Spinal cord (tissue), 10 donors: ENCODE measurements around the gene NPM1. TPM values are rescaled to one million over a fixed set of nuclear protein-coding genes. Genes with fewer than 3 reads are reported as not detected.

ENCODE experiments used
- DNase-seq, 6 donors: peaks; one replicate each; pipeline versions ENCODE4 v3.0.0 to v3.0.0-alpha.2; 2013 to 2015; ENCODE audit warnings: low spot score in 6 of 6, low read depth in 4 of 6
- H3K27ac ChIP-seq: one replicate; pipeline ENCODE4 v1.5.1; 2013; ENCODE audit warnings: low read depth, low read length, control low read depth
- H3K27me3 ChIP-seq: one replicate; pipeline ENCODE4 v1.6.1; 2013; ENCODE audit warnings: low read length; ENCODE audit not compliant: control insufficient read depth, insufficient read depth
- H3K36me3 ChIP-seq: one replicate; pipeline ENCODE4 v1.6.1; 2013; ENCODE audit warnings: low read length; ENCODE audit not compliant: control insufficient read depth, insufficient read depth
- H3K4me1 ChIP-seq: one replicate; pipeline ENCODE4 v1.6.1; 2013; ENCODE audit warnings: low read length; ENCODE audit not compliant: control insufficient read depth, insufficient read depth
- H3K4me3 ChIP-seq: one replicate; pipeline ENCODE4 v1.5.1; 2013; ENCODE audit warnings: low read depth, low read length, control low read depth
- H3K9me3 ChIP-seq: one replicate; pipeline ENCODE4 v1.6.1; 2013; ENCODE audit warnings: low read length; ENCODE audit not compliant: control insufficient read depth, insufficient read depth
- WGBS: methylation state at CpG from one replicate; pipeline ENCODE4 v1.1.5; 2013; ENCODE audit warnings: missing lambda C conversion rate; ENCODE audit not compliant: insufficient coverage; 5-methylcytosine and 5-hydroxymethylcytosine counted together
- polyA plus RNA-seq, 2 donors: library from polyadenylated mRNA; unstranded; fragments of 120-200 nt; gene quantifications; one replicate each; pipeline ENCODE4 v1.2.1, GENCODE V29; 2013; ENCODE audit not compliant: insufficient read length in 2 of 2
- total RNA-seq, 2 donors: library from RNA; depleted of rRNA in 1 of 2; stranded (reverse); fragments of 120-200 nt in 1 of 2; fragments of >200 nt in 1 of 2; gene quantifications; one replicate each; pipeline versions ENCODE4 v1.2.3 to v1.2.4, GENCODE V29; 2013 to 2014
- donor health status: healthy.

The NPM1 gene
- total and polyA plus RNA-seq, 4 donors: 547 to 1,593 (median 729) TPM

- Histone ChIP-seq H3K27me3 (peaks cover 4% of the 10 kb centered on the region), H3K4me3 (no peak overlapping the region), H3K9me3 (no peaks in the 10 kb centered on the region), H3K36me3 (no peaks in the 10 kb centered on the region), H3K4me1 (peaks cover 17% of the 10 kb centered on the region), H3K27ac (no peak overlapping the region)
- no peak for DNase-seq
- WGBS: 90% methylated on average over 7 of the region's 14 CpGs
Observed at GRCh38 chr5:171425596-171426244, 38.1 kb downstream of the NPM1 start.

DNA sequence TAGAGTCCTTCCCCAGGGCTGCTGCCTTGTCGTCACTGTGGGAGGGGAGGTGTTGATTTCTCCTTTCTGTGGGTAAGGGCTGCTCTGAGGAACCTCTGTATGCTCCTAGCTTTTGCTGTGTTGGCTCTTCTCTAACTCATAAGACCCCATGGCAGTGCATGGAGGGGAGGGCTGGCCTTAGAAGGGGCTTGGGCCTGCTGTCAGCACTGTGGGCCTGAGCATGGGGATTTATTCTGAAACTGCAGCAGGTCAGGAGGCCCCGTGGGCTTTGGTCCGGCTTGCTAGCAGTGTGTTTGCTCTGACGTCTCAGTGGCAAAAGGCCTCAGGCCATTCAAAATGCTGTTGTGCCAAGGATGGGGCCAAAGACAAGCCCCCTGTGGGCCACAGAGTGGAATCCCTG lies 38.6 kb downstream of the NPM1 start:
- Histone ChIP-seq H3K4me1 (peaks cover 12% of the 10 kb centered on the region), H3K36me3 (no peaks in the 10 kb centered on the region), H3K27ac (no peak overlapping the region), H3K27me3 (peaks cover 4% of the 10 kb centered on the region), H3K9me3 (no peaks in the 10 kb centered on the region), H3K4me3 (no peak overlapping the region)
- 74% methylated on average over 3 of the region's 4 CpGs for WGBS
- no peak for DNase-seq

DNA sequence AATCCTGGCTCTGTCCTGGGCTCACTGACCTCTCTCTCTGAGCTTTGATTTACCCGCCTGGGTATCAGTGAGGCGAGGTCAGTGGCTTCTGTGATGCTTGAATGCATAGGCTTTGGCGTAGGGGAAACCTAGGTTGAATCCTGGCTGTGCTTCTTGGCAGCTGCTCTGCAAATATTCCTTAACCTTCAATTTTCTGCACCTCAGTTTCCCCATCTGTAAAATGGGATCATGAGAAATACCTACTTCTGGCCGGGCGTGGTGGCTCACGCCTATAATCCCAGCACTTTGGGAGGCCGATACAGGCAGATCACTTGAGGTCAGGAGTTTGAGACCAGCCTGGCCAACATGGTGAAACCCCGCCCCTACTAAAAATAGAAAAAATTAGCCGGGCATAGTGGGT lies 39.0 kb downstream of the NPM1 start:
- 95% methylated on average over 6 of the region's 9 CpGs for WGBS
- Histone ChIP-seq H3K4me1 (peaks cover 8% of the 10 kb centered on the region), H3K4me3 (no peak overlapping the region), H3K9me3 (no peaks in the 10 kb centered on the region), H3K36me3 (no peaks in the 10 kb centered on the region), H3K27ac (no peak overlapping the region), H3K27me3 (peaks cover 2% of the 10 kb centered on the region)
- no peak for DNase-seq

- Histone ChIP-seq H3K4me1 (peaks cover 3% of the 10 kb centered on the region), H3K27me3 (no peaks in the 10 kb centered on the region), H3K36me3 (no peaks in the 10 kb centered on the region), H3K9me3 (no peaks in the 10 kb centered on the region), H3K27ac (no peak overlapping the region), H3K4me3 (no peak overlapping the region)
- no peak for DNase-seq
- WGBS: 84% methylated on average over 16 of the region's 20 CpGs
Observed at GRCh38 chr5:171427318-171428167, 39.9 kb downstream of the NPM1 start.

GRCh38 chr5:171428168-171428696 lies 40.6 kb downstream of the NPM1 start:
- H3K27me3 ChIP-seq: no peaks in the 10 kb centered on the region
- H3K4me1 ChIP-seq: peaks cover 2% of the 10 kb centered on the region
- no peak for DNase-seq
- 93% methylated on average over 8 of the region's 9 CpGs for WGBS
- no peaks in the 10 kb centered on the region for H3K9me3 ChIP-seq
- no peak overlapping the region for H3K4me3 ChIP-seq
- no peak overlapping the region for H3K27ac ChIP-seq
- no peaks in the 10 kb centered on the region for H3K36me3 ChIP-seq

GRCh38 chr5:171428809-171429542 lies 41.3 kb downstream of the NPM1 start:
- DNase-seq: no peak
- WGBS: 90% methylated on average over 13 of the region's 16 CpGs
- no peak overlapping the region for H3K4me3 ChIP-seq

DNA sequence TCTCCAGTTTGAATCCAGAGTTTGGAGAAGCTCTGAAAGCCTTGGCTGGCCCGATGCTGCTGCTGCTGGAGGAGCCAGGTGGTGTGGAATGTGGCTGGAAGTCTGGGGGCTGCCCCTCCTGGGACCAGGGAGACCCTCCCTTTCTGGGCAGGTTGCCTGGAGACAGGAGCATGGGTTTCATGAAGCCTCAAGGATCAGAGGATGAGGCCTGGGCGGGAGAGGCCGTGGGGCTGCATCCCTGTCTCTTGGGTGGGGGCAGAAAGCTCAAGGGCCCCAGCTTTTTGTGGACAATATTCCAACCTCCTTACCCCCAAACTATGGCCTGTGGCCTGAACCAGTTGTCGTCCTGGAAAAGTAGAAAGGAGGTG lies 41.9 kb downstream of the NPM1 start:
- no peaks in the 10 kb centered on the region for H3K9me3 ChIP-seq
- H3K27me3 ChIP-seq: no peaks in the 10 kb centered on the region
- no peak for DNase-seq
- H3K4me3 ChIP-seq: no peak overlapping the region
- WGBS: 54% methylated on average over 1 of the region's 4 CpGs
- no peaks in the 10 kb centered on the region for H3K4me1 ChIP-seq
- H3K36me3 ChIP-seq: no peaks in the 10 kb centered on the region
- H3K27ac ChIP-seq: no peak overlapping the region

More at GRCh38 chr5:171428809-171429542, 41.3 kb downstream of the NPM1 start:
- Histone ChIP-seq H3K4me1 (no peaks in the 10 kb centered on the region), H3K36me3 (no peaks in the 10 kb centered on the region), H3K27me3 (no peaks in the 10 kb centered on the region), H3K9me3 (no peaks in the 10 kb centered on the region), H3K27ac (no peak overlapping the region)

- no peaks in the 10 kb centered on the region for H3K27me3 ChIP-seq
- no peak overlapping the region for H3K27ac ChIP-seq
- peaks cover 3% of the 10 kb centered on the region for H3K36me3 ChIP-seq
- no peaks in the 10 kb centered on the region for H3K4me1 ChIP-seq
- 91% methylated on average over 7 of the region's 7 CpGs for WGBS
- H3K4me3 ChIP-seq: no peak overlapping the region
- DNase-seq: no peak
- no peaks in the 10 kb centered on the region for H3K9me3 ChIP-seq
Observed at GRCh38 chr5:171431251-171431777, 43.7 kb downstream of the NPM1 start.

DNA sequence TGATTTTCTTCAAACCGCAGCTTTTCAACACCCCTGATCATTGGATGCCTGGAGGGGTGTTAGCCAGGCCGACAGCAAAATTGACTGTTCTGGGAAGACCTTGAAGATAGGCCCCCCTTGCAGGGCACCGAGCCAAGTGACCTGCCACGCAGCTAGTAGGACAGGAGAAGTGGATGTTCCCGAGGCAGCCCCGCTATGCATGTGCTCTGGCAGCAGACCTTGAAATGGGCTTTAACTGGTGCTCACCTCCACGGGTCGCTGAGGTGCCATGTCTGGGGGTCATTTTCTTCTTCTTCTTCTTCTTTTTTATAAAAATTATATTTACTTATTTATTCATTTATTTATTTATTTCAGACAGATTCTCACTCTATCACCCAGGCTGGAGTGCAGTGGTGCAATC lies 44.4 kb downstream of the NPM1 start:
- no peaks in the 10 kb centered on the region for H3K27me3 ChIP-seq
- no peaks in the 10 kb centered on the region for H3K4me1 ChIP-seq
- no peak for DNase-seq
- no peaks in the 10 kb centered on the region for H3K9me3 ChIP-seq
- no peak overlapping the region for H3K27ac ChIP-seq
- H3K36me3 ChIP-seq: peaks cover 5% of the 10 kb centered on the region
- H3K4me3 ChIP-seq: no peak overlapping the region
- WGBS: 79% methylated on average over 3 of the region's 8 CpGs
